RWPE1 (cell line): ENCODE results near the gene CPED1.
"Not testable (repeated sequence)": the region's sequence is repeated elsewhere in the genome, so short reads cannot be mapped to it uniquely, and the experiment has no call there.

Source experiments
- CTCF ChIA-PET: fragments of 350-600 bp; sonication (Branson Sonifier 250); formaldehyde crosslinking; extraction: SDS; loops from one replicate; lab custom pipeline; 2021; lab: Yijun Ruan, JAX
- POLR2A ChIA-PET: fragments of 400-600 bp; formaldehyde crosslinking; extraction: SDS; loops from one replicate; lab custom pipeline; 2020; ENCODE audit warnings: antibody characterized with exemption; ENCODE audit not compliant: low non-redundant PET; lab: Yijun Ruan, JAX
- DNase-seq: peaks from one replicate; pipeline ENCODE4 v3.0.0; 2012; ENCODE audit warnings: low spot score
- H3K27ac ChIP-seq: fragments of 450-650 bp; 2 replicates; pipeline ENCODE4 v1.5.1; 2017
- TF ChIP-seq, protein P1 (sequence below): fragments of 450-650 bp; conservative IDR thresholded peaks from 2 replicates; pipeline ENCODE4 v1.5.1; 2017; ENCODE audit warnings: low read depth, mild to moderate bottlenecking

The CPED1 gene

DNA sequence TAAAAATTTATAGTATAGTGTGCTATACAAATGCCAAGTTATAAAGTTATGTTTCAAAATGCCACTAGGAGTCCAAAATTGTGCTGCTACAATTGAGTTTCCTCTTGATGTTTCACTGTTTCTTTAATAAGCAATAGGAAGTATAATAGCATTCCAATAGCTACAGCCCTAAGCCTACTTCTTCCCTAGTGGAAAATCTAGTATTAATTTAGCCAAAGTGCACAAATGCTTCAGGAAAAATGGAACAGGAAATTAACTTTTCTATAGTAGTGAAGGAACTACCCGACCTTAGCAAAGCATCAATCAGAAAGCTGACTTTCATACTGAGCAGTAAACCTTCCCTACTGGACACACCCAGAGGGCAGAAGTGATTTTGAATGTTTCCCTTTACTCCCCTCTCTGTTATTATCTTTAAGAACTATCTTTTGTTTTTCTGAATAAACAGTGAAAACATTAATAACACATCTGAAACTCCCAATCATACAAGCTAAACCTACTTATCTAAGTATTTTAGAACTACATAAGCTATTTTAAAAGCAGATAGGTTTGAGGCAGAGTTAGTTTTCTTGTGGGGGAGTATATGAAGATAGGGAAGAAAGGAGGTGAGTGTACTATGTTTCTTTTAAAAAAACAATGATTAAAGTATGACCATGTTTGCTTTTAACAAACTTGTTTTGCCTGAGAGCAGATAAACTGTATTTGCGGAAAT is 13.7 kb downstream of the CPED1 start:
- TF ChIP-seq, protein P1, sequence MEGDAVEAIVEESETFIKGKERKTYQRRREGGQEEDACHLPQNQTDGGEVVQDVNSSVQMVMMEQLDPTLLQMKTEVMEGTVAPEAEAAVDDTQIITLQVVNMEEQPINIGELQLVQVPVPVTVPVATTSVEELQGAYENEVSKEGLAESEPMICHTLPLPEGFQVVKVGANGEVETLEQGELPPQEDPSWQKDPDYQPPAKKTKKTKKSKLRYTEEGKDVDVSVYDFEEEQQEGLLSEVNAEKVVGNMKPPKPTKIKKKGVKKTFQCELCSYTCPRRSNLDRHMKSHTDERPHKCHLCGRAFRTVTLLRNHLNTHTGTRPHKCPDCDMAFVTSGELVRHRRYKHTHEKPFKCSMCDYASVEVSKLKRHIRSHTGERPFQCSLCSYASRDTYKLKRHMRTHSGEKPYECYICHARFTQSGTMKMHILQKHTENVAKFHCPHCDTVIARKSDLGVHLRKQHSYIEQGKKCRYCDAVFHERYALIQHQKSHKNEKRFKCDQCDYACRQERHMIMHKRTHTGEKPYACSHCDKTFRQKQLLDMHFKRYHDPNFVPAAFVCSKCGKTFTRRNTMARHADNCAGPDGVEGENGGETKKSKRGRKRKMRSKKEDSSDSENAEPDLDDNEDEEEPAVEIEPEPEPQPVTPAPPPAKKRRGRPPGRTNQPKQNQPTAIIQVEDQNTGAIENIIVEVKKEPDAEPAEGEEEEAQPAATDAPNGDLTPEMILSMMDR = no peak
- H3K27ac ChIP-seq = no peak overlapping the region
- no peak for DNase-seq
- ChIA-PET CTCF (interaction anchor here (0.7 kb wide), 1 partner anchor 10 kb away, joined by 3 read pairs; no protein-coding TSS in a partner anchor), POLR2A (no interaction called here)

DNA sequence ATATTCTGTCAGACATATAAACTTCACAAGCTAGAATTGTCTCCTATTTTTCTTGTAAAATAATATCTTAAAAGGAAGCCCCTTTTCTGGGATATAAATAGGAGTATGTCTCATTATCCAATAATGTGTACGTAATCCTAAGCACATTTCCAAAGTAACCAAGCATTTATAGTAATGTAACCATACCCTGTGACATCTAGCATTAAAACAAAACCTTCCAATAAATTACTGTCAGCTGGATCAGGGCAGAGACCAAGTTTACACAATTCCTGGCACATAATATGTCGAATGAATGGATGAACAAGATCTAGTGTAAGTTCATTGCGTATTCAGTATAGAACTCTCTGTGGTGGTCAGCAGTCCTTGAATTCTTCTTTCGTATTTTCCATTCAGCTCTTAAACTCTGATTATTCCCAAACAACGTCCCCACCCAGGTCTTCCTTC is 14.3 kb downstream of the CPED1 start:
- CTCF ChIA-PET = interaction anchor here (0.7 kb wide), 1 partner anchor 11 kb away, joined by 3 read pairs; no protein-coding TSS in a partner anchor

DNA sequence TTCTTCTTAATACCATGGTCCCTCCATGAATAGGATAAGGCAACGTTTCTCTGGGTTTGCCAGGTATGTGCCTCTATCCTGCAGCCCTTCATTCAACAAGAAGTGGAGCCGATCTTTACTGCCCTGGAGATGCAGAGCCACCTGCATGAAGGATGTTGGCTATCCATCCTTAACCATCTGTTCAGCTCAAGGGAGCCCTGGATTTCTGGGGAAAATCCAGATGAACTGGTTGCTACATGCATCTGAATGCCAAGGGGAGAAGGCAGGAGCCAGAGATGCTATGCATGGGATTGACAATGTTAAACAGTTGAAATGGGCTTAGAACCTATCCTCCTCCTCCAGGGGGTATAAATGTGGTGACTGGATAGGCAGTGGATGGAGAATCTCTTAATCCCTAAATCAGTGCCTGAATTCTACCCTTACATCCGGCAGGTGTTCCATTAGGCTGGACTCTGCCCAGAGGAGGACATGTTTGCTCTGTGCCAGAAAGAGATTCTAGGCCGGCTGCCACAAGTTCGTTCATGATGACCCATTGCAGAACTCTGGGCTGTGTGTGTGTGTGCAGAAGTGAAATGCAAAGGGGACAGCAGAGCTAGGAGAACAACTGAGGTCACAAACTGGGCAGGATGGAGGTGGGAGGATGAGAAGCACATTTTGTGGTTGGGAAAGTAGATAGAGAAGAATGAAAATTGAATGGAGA is 15.6 kb downstream of the CPED1 start:
- H3K27ac ChIP-seq = no peak overlapping the region
- TF ChIP-seq, protein P1 = no peak
- no peak for DNase-seq
- CTCF ChIA-PET = no interaction called here
- POLR2A ChIA-PET = no interaction called here

More for the DNA sequence above, 14.3 kb downstream of the CPED1 start:
- POLR2A ChIA-PET = no interaction called here
- TF ChIP-seq, protein P1 = no peak
- H3K27ac ChIP-seq = no peak overlapping the region
- DNase-seq = no peak

DNA sequence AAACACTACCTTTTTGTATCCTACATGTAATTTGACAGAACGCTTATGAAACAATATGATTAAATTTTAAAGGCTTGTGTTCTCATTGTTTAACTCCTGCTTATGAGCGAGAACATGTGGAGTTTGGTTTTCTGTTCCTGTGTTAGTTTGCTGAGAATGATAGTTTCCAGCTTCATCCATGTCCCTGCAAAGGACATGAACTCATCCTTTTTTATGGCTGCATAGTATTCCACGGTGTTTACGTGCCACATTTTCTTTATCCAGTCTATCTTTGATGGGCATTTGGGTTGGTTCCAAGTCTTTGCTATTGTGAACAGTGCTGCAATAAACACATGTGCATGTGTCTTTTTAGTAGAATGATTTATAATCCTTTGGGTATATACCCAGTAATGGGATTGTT is 16.5 kb downstream of the CPED1 start:
- DNase-seq, H3K27ac ChIP-seq, POLR2A ChIA-PET, CTCF ChIA-PET: not testable (repeated sequence)

DNA sequence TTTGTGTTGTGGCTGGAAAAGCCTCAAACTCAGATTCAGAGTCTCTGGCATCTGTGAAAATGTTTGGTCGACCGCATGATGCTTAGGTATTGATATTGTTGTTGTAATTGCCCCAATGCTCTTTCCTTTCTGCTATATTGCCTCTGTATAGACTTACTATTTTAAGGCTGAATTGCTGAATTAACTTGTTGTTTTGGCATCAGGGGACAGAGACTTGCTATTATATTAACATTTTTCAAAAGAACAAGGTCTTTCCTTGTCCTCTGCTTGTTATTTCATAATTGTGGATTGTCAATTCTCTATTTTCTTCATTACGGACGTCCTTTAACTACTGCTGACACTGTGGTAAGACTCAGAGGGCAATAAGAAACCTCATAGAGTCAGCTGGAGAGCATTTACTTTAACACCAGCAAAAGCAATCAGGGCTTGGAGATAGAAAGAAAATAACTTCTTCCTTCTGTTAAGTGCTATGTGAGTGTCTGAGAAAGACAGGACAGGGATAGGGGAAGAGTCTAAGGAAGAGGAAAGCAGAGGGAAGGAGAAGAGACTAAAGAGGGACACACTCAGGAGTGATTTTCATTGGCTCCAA is 17.6 kb downstream of the CPED1 start:
- ChIA-PET CTCF (no interaction called here), POLR2A (no interaction called here)
- no peak for DNase-seq
- TF ChIP-seq, protein P1 = no peak
- H3K27ac ChIP-seq = no peak overlapping the region

DNA sequence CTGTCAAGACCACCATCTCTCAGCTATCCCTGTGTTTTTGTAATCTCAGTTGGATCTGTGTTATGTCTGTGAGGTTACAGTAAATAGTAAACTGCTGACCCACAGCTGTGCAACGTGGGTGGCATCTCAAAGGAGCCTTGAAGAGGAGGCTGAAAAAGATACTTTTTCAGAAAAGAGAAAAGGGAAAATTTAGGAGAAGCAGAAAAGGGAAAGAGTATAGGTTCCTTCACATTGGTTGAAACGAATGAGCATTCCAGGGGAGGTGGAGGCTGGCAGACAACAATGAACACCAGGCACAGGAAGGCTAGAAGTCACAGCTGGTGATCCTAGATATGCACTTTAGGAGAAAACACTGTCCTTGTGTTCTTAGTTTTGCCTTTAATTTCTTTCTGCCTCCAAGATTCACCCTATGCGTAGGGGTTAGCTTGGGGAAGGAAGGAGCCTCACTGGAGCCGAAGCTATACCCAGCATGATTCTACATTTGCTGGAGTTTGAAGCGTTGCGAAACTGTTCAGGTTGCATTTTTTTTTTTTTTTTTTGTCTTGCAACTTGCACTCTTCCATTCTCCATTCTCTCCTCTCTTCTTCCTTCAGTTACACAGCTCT is 18.3 kb downstream of the CPED1 start:
- ChIA-PET CTCF (interaction anchor here (0.6 kb wide), 1 partner anchor 78 kb away, joined by 3 read pairs; no protein-coding TSS in a partner anchor), POLR2A (no interaction called here)
- no peak for DNase-seq
- TF ChIP-seq, protein P1 = no peak
- H3K27ac ChIP-seq = no peak overlapping the region
